ENCODE measurements around the gene VPS18.
"Not testable (repeated sequence)": the region's sequence is repeated elsewhere in the genome, so short reads cannot be mapped to it uniquely, and the experiment has no call there.

Gene VPS18

GRCh38 chr15:40893733-40894680 is at the start of gene VPS18:
VPS18 (plus strand) TSS chr15:40894450; CDS start chr15:40894769, 319 bp downstream.
- DNase-seq: peak; percentile 100

- DNase-seq: peak; percentile 50
These were observed 49.6 kb upstream of the VPS18 start for GRCh38 chr15:40844696-40845030.

GRCh38 chr15:40845036-40845435 is 49.2 kb upstream of the VPS18 start:
- DNase-seq: no peak

GRCh38 chr15:40845511-40846284 is 48.6 kb upstream of the VPS18 start:
- no peak for DNase-seq

GRCh38 chr15:40846841-40847222 is 47.4 kb upstream of the VPS18 start:
- no peak for DNase-seq

GRCh38 chr15:40847223-40847961 is 46.9 kb upstream of the VPS18 start:
- no peak for DNase-seq

- no peak for DNase-seq
These were observed 43.6 kb upstream of the VPS18 start for GRCh38 chr15:40850576-40851112.

- DNase-seq: no peak
These were observed 41.7 kb upstream of the VPS18 start for GRCh38 chr15:40852529-40852928.

GRCh38 chr15:40853241-40853890 is 40.9 kb upstream of the VPS18 start:
- DNase-seq: no peak

- DNase-seq: no peak
These were observed 40.1 kb upstream of the VPS18 start for GRCh38 chr15:40854161-40854560.

- no peak for DNase-seq
These were observed 38.5 kb upstream of the VPS18 start for GRCh38 chr15:40855706-40856234.

- DNase-seq: no peak
These were observed 37.5 kb upstream of the VPS18 start for GRCh38 chr15:40856746-40857145.

- peak; percentile 86 for DNase-seq
These were observed 36.5 kb upstream of the VPS18 start for GRCh38 chr15:40857601-40858341.

GRCh38 chr15:40858706-40859105 is 35.5 kb upstream of the VPS18 start:
- DNase-seq: no peak

- DNase-seq: peak; percentile 77
These were observed 34.9 kb upstream of the VPS18 start for GRCh38 chr15:40859206-40859851.

- not testable (repeated sequence) for DNase-seq
These were observed 33.1 kb upstream of the VPS18 start for GRCh38 chr15:40861147-40861546.

GRCh38 chr15:40863660-40864270 is 30.5 kb upstream of the VPS18 start:
- DNase-seq: no peak

- no peak for DNase-seq
These were observed 27.1 kb upstream of the VPS18 start for GRCh38 chr15:40867199-40867598.

- DNase-seq: no peak
These were observed 24.6 kb upstream of the VPS18 start for GRCh38 chr15:40869686-40870085.

- no peak for DNase-seq
These were observed 23.5 kb upstream of the VPS18 start for GRCh38 chr15:40870716-40871115.

Measured in activated T-cell treated with anti-CD3 and anti-CD28 coated beads, Interleukin-2, amount 50 U/mL, for 1 hour (primary cell).